ENCODE measurements around the gene HIBADH.
"Not testable (repeated sequence)": the region's sequence is repeated elsewhere in the genome, so short reads cannot be mapped to it uniquely, and the experiment has no call there.

The HIBADH gene

GRCh38 chr7:27579565-27579964 is 83.1 kb downstream of the HIBADH start:
- no peak overlapping the region for H3K4me3 ChIP-seq (replicated peaks; ENCODE audit: low read depth, low read length)
- DNase-seq (ENCODE audit: low read depth), result no peak

GRCh38 chr7:27578169-27578568 is 84.5 kb downstream of the HIBADH start:
- not testable (repeated sequence) for H3K4me3 ChIP-seq (replicated peaks; ENCODE audit: low read depth, low read length); DNase-seq (ENCODE audit: low read depth)

More at GRCh38 chr7:27579565-27579964, 83.1 kb downstream of the HIBADH start:
- no peak for TF ChIP-seq CTCF (IDR thresholded peaks at IDR 0.05; ENCODE audit: low read length, missing control alignments)

- H3K4me3 ChIP-seq (replicated peaks; ENCODE audit: low read depth, low read length), result no peak overlapping the region
- peak; percentile 49 for TF ChIP-seq CTCF (IDR thresholded peaks at IDR 0.05; ENCODE audit: low read length, missing control alignments)
- peak; percentile 67 for DNase-seq (ENCODE audit: low read depth)
Measured at GRCh38 chr7:27576360-27576944, 86.2 kb downstream of the HIBADH start.

- DNase-seq (ENCODE audit: low read depth), result peak; percentile 51
- no peak overlapping the region for H3K4me3 ChIP-seq (replicated peaks; ENCODE audit: low read depth, low read length)
- no peak for TF ChIP-seq CTCF (IDR thresholded peaks at IDR 0.05; ENCODE audit: low read length, missing control alignments)
Measured at GRCh38 chr7:27575613-27576012, 87.1 kb downstream of the HIBADH start.

- no peak overlapping the region for H3K4me3 ChIP-seq (replicated peaks; ENCODE audit: low read depth, low read length)
- DNase-seq (ENCODE audit: low read depth), result no peak
- TF ChIP-seq CTCF (IDR thresholded peaks at IDR 0.05; ENCODE audit: low read length, missing control alignments), result no peak
Measured at GRCh38 chr7:27569106-27569505, 93.6 kb downstream of the HIBADH start.

GRCh38 chr7:27567266-27567665 is 95.4 kb downstream of the HIBADH start:
- no peak for TF ChIP-seq CTCF (IDR thresholded peaks at IDR 0.05; ENCODE audit: low read length, missing control alignments)
- no peak for DNase-seq (ENCODE audit: low read depth)
- H3K4me3 ChIP-seq (replicated peaks; ENCODE audit: low read depth, low read length), result no peak overlapping the region

- no peak for DNase-seq (ENCODE audit: low read depth)
- no peak for TF ChIP-seq CTCF (IDR thresholded peaks at IDR 0.05; ENCODE audit: low read length, missing control alignments)
- H3K4me3 ChIP-seq (replicated peaks; ENCODE audit: low read depth, low read length), result no peak overlapping the region
Measured at GRCh38 chr7:27564881-27565482, 97.7 kb downstream of the HIBADH start.
